ENCODE measurements around the gene CNRIP1. TPM values are rescaled to one million over a fixed set of nuclear protein-coding genes. Genes with fewer than 3 reads are reported as not detected.
"Not testable (repeated sequence)": the region's sequence is repeated elsewhere in the genome, so short reads cannot be mapped to it uniquely, and the experiment has no call there.

CNRIP1 gene
- total and polyA plus RNA-seq, 3 donors from 2014 or later = 5.8 to 10.5 (median 9.2) TPM

- Histone ChIP-seq H3K27ac (no peak overlapping the region), H3K27me3 (no peaks in the 10 kb centered on the region), H3K4me1 (no peaks in the 10 kb centered on the region), H3K36me3 (ENCODE audit: low read depth, missing control alignments) (no peaks in the 10 kb centered on the region), H3K4me3 (no peak overlapping the region), H3K9me3 (no peaks in the 10 kb centered on the region)
- TF ChIP-seq POLR2A (IDR thresholded peaks at IDR 0.05) (no peak), CTCF (IDR thresholded peaks at IDR 0.05) (no peak)
- no peak for DNase-seq
- intact Hi-C loops (cut with DNase I; ENCODE audit: low total_unique reads) = no loop called here
Measured at GRCh38 chr2:68309426-68309825, 10.3 kb downstream of the CNRIP1 start.

GRCh38 chr2:68303902-68304272, 15.9 kb downstream of the CNRIP1 start:
- intact Hi-C loops (cut with DNase I; ENCODE audit: low total_unique reads); H3K36me3 ChIP-seq (ENCODE audit: low read depth, missing control alignments): not testable (repeated sequence)

GRCh38 chr2:68303033-68303901, 16.5 kb downstream of the CNRIP1 start:
- no peaks in the 10 kb centered on the region for H3K36me3 ChIP-seq (ENCODE audit: low read depth, missing control alignments)
- WGBS, 2 donors = 52 to 78% methylated on average over 12 of the region's 12 CpGs
- no peak for TF ChIP-seq POLR2A (IDR thresholded peaks at IDR 0.05)
- no peak for TF ChIP-seq CTCF (IDR thresholded peaks at IDR 0.05)
- no peaks in the 10 kb centered on the region for H3K27me3 ChIP-seq
- no peak for DNase-seq
- intact Hi-C loops (cut with DNase I; ENCODE audit: low total_unique reads) = no loop called here
- H3K4me3 ChIP-seq = no peak overlapping the region
- no peaks in the 10 kb centered on the region for H3K9me3 ChIP-seq
- H3K4me1 ChIP-seq = no peaks in the 10 kb centered on the region
- H3K27ac ChIP-seq = no peak overlapping the region

More at GRCh38 chr2:68303902-68304272, 15.9 kb downstream of the CNRIP1 start:
- not testable (repeated sequence) for H3K9me3 ChIP-seq, H3K27ac ChIP-seq, H3K27me3 ChIP-seq, H3K4me1 ChIP-seq, H3K4me3 ChIP-seq, DNase-seq
- 88 to 94% methylated on average over 1 of the region's 1 CpG for whole genome bisulfite sequencing, 2 donors

DNA sequence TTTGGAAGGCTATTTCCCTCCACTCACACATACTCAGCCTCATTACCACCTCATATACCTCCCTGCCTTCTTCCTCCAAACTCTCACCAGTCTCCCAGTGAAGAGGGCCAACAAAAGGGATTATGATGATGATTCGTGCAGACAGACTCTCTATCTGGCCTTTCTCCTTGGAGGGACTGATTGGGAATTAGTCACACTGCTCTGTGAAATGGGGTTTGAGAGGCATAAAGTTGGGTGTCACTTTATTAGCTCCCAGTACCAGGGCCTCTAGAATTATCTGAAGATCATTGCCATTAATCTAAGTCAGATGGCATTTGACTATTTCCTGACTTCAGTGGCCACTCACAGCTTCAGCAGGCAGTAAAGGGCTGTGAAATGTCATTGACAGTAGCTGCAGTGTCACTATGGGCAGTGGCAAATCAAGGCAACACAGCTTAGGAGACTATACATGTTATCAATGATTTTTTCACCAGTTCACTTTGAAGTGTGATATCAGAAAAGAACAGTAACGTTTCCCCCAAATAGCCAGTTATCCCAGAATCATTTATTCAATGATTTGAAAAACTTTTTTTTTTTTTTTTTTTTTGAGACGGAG, 17.4 kb downstream of the CNRIP1 start:
- DNase-seq = no peak
- 62 to 63% methylated on average over 3 of the region's 3 CpGs for WGBS, 2 donors
- intact Hi-C loops (cut with DNase I; ENCODE audit: low total_unique reads) = no loop called here
- Histone ChIP-seq H3K4me3 (no peak overlapping the region), H3K9me3 (no peaks in the 10 kb centered on the region), H3K36me3 (ENCODE audit: low read depth, missing control alignments) (no peaks in the 10 kb centered on the region), H3K4me1 (no peaks in the 10 kb centered on the region), H3K27me3 (no peaks in the 10 kb centered on the region), H3K27ac (no peak overlapping the region)
- no peak for TF ChIP-seq POLR2A (IDR thresholded peaks at IDR 0.05)
- TF ChIP-seq CTCF (IDR thresholded peaks at IDR 0.05) = no peak

DNA sequence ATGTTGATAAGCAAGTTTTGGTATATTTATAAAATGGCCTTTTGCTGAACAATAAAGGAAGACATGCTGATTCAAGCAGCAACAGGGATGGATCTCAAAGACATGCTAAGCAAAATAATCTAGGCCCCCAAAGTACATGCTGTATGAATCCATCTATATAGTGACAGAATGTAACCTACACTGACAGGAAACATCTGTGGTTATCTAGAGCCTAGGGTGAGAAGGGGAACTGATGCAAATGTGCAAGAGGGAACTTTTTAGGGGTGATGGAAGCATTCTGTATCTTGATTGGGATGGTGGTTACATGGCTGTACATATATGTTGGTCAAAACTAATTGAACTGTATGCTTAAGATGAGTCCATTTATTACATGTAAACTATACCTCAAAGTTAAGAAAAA, 24.2 kb downstream of the CNRIP1 start:
- Histone ChIP-seq H3K36me3 (ENCODE audit: low read depth, missing control alignments) (no peaks in the 10 kb centered on the region), H3K9me3 (no peaks in the 10 kb centered on the region), H3K4me3 (no peak overlapping the region), H3K27me3 (no peaks in the 10 kb centered on the region), H3K4me1 (no peaks in the 10 kb centered on the region), H3K27ac (no peak overlapping the region)
- TF ChIP-seq CTCF (IDR thresholded peaks at IDR 0.05) (no peak), POLR2A (IDR thresholded peaks at IDR 0.05) (no peak)
- no peak for DNase-seq
- intact Hi-C loops (cut with DNase I; ENCODE audit: low total_unique reads) = no loop called here
